ENCODE data around the gene DELE1.

GRCh38 chr5:141879426-141879759, 44.3 kb upstream of the DELE1 start:
- TF ChIP-seq MYBL2 (CRISPR knock-in tag; IDR thresholded peaks at IDR 0.05) (no peak), IRF2 (CRISPR knock-in tag; IDR thresholded peaks at IDR 0.05; ENCODE audit: borderline replicate concordance, low read depth) (no peak), ZNF416 (CRISPR knock-in tag; IDR thresholded peaks at IDR 0.05) (no peak)
